ENCODE measurements around the gene C6orf89. TPM values are rescaled to one million over a fixed set of nuclear protein-coding genes. Genes with fewer than 3 reads are reported as not detected.
A peak's percentile ranks its signal among the peaks of the same experiment; 100 is the strongest.

Gene C6orf89
- total and polyA plus RNA-seq, 9 donors, result 23.1 to 102 (median 62.2) TPM

DNA sequence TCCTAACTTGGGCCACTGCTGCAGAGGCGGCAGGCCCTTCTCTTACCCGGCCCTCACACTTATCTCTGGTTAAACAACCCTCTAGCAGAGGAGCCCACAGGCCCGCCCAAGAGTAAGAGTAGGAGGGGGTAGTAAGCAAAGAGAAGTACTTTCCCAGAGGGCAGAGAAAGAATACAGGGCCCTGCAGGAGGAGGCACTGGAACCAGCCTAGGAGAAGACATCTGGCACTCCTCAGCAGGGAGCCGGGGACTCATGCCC, 90.2 kb downstream of the C6orf89 start:
- TF ChIP-seq EP300 (IDR thresholded peaks at IDR 0.05) (no peak), POLR2A (IDR thresholded peaks at IDR 0.05) (no peak)
- TF ChIP-seq, protein P1, sequence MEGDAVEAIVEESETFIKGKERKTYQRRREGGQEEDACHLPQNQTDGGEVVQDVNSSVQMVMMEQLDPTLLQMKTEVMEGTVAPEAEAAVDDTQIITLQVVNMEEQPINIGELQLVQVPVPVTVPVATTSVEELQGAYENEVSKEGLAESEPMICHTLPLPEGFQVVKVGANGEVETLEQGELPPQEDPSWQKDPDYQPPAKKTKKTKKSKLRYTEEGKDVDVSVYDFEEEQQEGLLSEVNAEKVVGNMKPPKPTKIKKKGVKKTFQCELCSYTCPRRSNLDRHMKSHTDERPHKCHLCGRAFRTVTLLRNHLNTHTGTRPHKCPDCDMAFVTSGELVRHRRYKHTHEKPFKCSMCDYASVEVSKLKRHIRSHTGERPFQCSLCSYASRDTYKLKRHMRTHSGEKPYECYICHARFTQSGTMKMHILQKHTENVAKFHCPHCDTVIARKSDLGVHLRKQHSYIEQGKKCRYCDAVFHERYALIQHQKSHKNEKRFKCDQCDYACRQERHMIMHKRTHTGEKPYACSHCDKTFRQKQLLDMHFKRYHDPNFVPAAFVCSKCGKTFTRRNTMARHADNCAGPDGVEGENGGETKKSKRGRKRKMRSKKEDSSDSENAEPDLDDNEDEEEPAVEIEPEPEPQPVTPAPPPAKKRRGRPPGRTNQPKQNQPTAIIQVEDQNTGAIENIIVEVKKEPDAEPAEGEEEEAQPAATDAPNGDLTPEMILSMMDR (IDR thresholded peaks at IDR 0.05), result no peak
- no peaks in the 10 kb centered on the region for H3K27me3 ChIP-seq
- H3K4me3 ChIP-seq, result no peak overlapping the region
- 27 to 52% (median 41%) methylated on average over 4 of the region's 4 CpGs for WGBS, 3 donors
- no peaks in the 10 kb centered on the region for H3K36me3 ChIP-seq
- no peak overlapping the region for H3K27ac ChIP-seq
- no peaks in the 10 kb centered on the region for H3K9me3 ChIP-seq
- intact Hi-C loops (cut with DNase I), result no loop called here
- peaks cover 1% of the 10 kb centered on the region for H3K4me1 ChIP-seq (ENCODE audit: insufficient read depth)
- DNase-seq, result no peak

DNA sequence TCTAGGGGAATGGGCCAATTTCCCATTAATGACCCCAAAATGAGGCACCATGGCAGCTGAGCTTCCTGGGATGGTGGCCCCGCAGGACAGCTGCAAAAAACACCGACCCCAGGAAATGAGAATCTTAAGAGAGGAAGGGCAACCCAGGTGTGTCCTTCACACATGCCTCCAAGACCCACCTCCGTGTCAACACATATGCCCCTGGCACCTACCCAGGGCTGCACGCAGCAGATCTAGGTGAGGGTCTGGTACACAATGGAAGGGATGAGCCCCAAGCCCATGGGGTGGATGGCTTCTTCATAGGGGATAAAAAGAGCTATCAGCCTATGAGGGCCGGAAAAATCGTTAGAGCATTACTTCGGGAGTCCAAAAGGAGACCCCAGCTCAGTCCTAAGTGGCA, 90.8 kb downstream of the C6orf89 start:
- Histone ChIP-seq H3K27me3 (no peaks in the 10 kb centered on the region), H3K9me3 (no peaks in the 10 kb centered on the region), H3K4me3 (no peak overlapping the region), H3K4me1 (ENCODE audit: insufficient read depth) (peaks cover 1% of the 10 kb centered on the region), H3K27ac (no peak overlapping the region), H3K36me3 (no peaks in the 10 kb centered on the region)
- WGBS, 3 donors, result 92 to 94% (median 92%) methylated on average over 7 of the region's 7 CpGs
- TF ChIP-seq POLR2A (IDR thresholded peaks at IDR 0.05), result no peak
- TF ChIP-seq, protein P1 (IDR thresholded peaks at IDR 0.05), result no peak
- DNase-seq, result no peak
- intact Hi-C loops (cut with DNase I), result no loop called here

DNA sequence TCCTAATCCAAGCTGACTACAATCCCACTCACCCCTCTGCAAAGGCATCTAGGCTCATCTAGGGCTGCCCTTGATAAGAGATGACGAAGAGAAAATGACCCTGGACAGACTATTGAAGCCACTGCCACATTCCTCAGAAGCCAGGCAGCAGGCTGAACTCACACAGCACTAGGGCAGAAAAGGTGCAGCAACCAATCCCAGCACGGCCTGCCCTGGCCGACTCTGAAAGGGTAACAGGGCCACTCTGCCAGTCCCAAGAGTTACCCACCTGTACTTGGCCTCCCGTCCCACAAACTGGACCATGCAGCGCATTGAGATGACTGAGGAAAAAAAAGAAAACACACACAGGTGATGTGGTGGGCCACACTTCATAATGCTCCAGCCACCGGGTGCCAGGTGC, 91.2 kb downstream of the C6orf89 start:
- no peaks in the 10 kb centered on the region for H3K9me3 ChIP-seq
- H3K27me3 ChIP-seq, result no peaks in the 10 kb centered on the region
- intact Hi-C loops (cut with DNase I), result no loop called here
- DNase-seq, result no peak
- no peaks in the 10 kb centered on the region for H3K36me3 ChIP-seq
- TF ChIP-seq POLR2A (IDR thresholded peaks at IDR 0.05) (no peak), EP300 (IDR thresholded peaks at IDR 0.05) (no peak)
- TF ChIP-seq, protein P1 (IDR thresholded peaks at IDR 0.05), result no peak
- peaks cover 1% of the 10 kb centered on the region for H3K4me1 ChIP-seq (ENCODE audit: insufficient read depth)
- 92 to 95% (median 92%) methylated on average over 6 of the region's 6 CpGs for WGBS, 3 donors
- no peak overlapping the region for H3K4me3 ChIP-seq
- no peak overlapping the region for H3K27ac ChIP-seq

DNA sequence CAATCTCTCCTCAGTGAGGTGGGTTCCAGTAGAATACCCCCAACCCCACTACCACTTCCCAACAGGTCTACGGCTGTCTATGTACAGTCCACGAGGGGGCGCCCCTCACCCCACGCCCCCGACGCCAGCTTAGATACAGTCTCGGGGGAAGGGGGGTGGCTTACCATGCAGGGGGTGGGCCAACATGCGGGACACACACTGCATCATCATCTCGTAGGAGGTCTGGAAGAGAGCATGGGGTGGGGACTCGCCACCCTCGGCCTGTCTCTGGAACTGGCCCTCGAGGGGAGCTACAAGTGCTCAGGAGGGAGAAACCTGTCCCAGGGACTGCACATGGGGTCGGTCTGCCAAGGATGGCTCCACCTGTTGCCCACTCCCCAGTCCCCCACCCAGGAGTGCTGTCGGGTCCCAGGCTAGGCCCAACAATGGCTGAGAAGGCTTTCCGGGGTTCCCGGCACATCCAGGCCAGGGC, 91.8 kb downstream of the C6orf89 start:
- no peaks in the 10 kb centered on the region for H3K9me3 ChIP-seq
- intact Hi-C loops (cut with DNase I), result no loop called here
- peaks cover under 1% of the 10 kb centered on the region for H3K4me1 ChIP-seq (ENCODE audit: insufficient read depth)
- H3K36me3 ChIP-seq, result no peaks in the 10 kb centered on the region
- no peak overlapping the region for H3K27ac ChIP-seq
- no peaks in the 10 kb centered on the region for H3K27me3 ChIP-seq
- no peak overlapping the region for H3K4me3 ChIP-seq
- TF ChIP-seq POLR2A (IDR thresholded peaks at IDR 0.05) (no peak), EP300 (IDR thresholded peaks at IDR 0.05) (no peak)
- TF ChIP-seq, protein P1 (IDR thresholded peaks at IDR 0.05), result no peak
- peak in 1 of 5 donors; percentile 29 for DNase-seq
- 74 to 84% (median 74%) methylated on average over 16 of the region's 16 CpGs for WGBS, 3 donors

Other genes with a start within 250 kb of the C6orf89 start
- gene CDKN1A, start 207.2 kb upstream of the C6orf89 start, total RNA-seq, result 100 to 1,000 TPM in 6 of 7 donors, 10 to 100 TPM in 1; 82.1 to 305 (median 129) TPM
- gene CDKN1A, start 207.2 kb upstream of the C6orf89 start, polyA plus RNA-seq, result 100 to 1,000 TPM; 134 to 142 TPM
- under 1 TPM in 4 of 7 donors, not detected in 3; 0.11 to 0.15 (median 0.13) TPM for gene RAB44, start 188.1 kb upstream of the C6orf89 start, total RNA-seq
- under 1 TPM; 0.04 to 0.12 TPM for gene RAB44, start 188.1 kb upstream of the C6orf89 start, polyA plus RNA-seq
- 10 to 100 TPM in 2 of 7 donors, 1 to 10 TPM in 5; 1.4 to 22.1 (median 7.8) TPM for gene CPNE5, start 46.5 kb upstream of the C6orf89 start, total RNA-seq
- 1 to 10 TPM; 1.8 to 5.3 TPM for gene CPNE5, start 46.5 kb upstream of the C6orf89 start, polyA plus RNA-seq
- 10 to 100 TPM; 11.6 to 31.0 (median 21.2) TPM for gene PPIL1, start 11.1 kb upstream of the C6orf89 start, total RNA-seq
- 10 to 100 TPM; 10.7 to 38.4 TPM for gene PPIL1, start 11.1 kb upstream of the C6orf89 start, polyA plus RNA-seq
- gene PI16, start 68.8 kb downstream of the C6orf89 start, total RNA-seq, result 1 to 10 TPM in 4 of 7 donors, under 1 TPM in 2, not detected in 1; 0.12 to 3.4 (median 2.1) TPM
- 10 to 100 TPM in 1 of 2 donors, 1 to 10 TPM in 1; 7.7 to 43.1 TPM for gene PI16, start 68.8 kb downstream of the C6orf89 start, polyA plus RNA-seq
- 100 to 1,000 TPM; 127 to 223 (median 186) TPM for gene MTCH1, start 100.2 kb downstream of the C6orf89 start, total RNA-seq
- gene MTCH1, start 100.2 kb downstream of the C6orf89 start, polyA plus RNA-seq, result 100 to 1,000 TPM; 114 to 164 TPM
- gene FGD2, start 119.7 kb downstream of the C6orf89 start, total RNA-seq, result 10 to 100 TPM in 3 of 7 donors, 1 to 10 TPM in 4; 3.4 to 13.6 (median 5.2) TPM
- 1 to 10 TPM; 2.3 to 4.0 TPM for gene FGD2, start 119.7 kb downstream of the C6orf89 start, polyA plus RNA-seq